Hepatocyte (in vitro differentiated cells): Measurements from ENCODE around the gene PHAF1.

Experiments
- CTCF ChIP-seq: fragments of 200-600 bp; sonication (generic); IDR thresholded peaks from 2 replicates; pipeline ENCODE4 v1.5.1; 2016; ENCODE audit warnings: antibody characterized with exemption, mild to moderate bottlenecking; ENCODE audit not compliant: poor library complexity
- EZH2 ChIP-seq: fragments of 200-600 bp; sonication (generic); IDR thresholded peaks from 2 replicates; pipeline ENCODE4 v1.6.1; 2016; ENCODE audit warnings: antibody characterized with exemption, mild to moderate bottlenecking, borderline replicate concordance

- TF ChIP-seq CTCF = no peak
- no peak for TF ChIP-seq EZH2
These were observed 78.6 kb downstream of the PHAF1 start for GRCh38 chr16:67188323-67188722.
